Right lobe of liver (tissue), 4 donors: Measurements from ENCODE around the gene CDC45.

Experiments
- CTCF ChIP-seq, 4 donors: fragments of 200-600 bp in 3 of 4; fragments of 450-650 bp in 1 of 4; IDR thresholded peaks; one replicate each; pipeline versions ENCODE4 v1.5.1 to v1.8.0; 2016 to 2022; ENCODE audit warnings: antibody characterized with exemption in 4 of 4, mild to moderate bottlenecking in 2 of 4
- POLR2A ChIP-seq: fragments of 450-650 bp; IDR thresholded peaks from one replicate; pipeline ENCODE4 v1.6.1; 2017; ENCODE audit warnings: antibody characterized with exemption, mild to moderate bottlenecking
- donor health status: DM: no; HTN: no; CAD: no.
- donor health status: DM: no; HTN: no; CAD: no.
- donor health status: DM: no; HTN: yes; CAD: no.

GRCh38 chr22:19499880-19500242 is 20.1 kb downstream of the CDC45 start:
- TF ChIP-seq POLR2A, result no peak
- no peak for TF ChIP-seq CTCF (IDR thresholded peaks at IDR 0.05)
